OCI-LY7 (cell line): ENCODE data around the gene IPP.

ENCODE experiments used
- CTCF ChIP-seq: fragments of 200-600 bp; sonication (generic); conservative IDR thresholded peaks from 2 replicates; pipeline ENCODE4 v1.5.1; 2014; ENCODE audit warnings: mild to moderate bottlenecking, antibody characterized with exemption, low read length, moderate library complexity, mixed read lengths
- EZH2phosphoT487 ChIP-seq: fragments of 200-600 bp; sonication (generic); IDR thresholded peaks from 2 replicates; pipeline ENCODE4 v1.6.1; 2018; ENCODE audit warnings: low read depth, borderline replicate concordance, mild to moderate bottlenecking, mixed run types, antibody characterized with exemption, low read length, moderate library complexity, mixed read lengths

GRCh38 chr1:45669859-45670655 lies 80.4 kb downstream of the IPP start:
- TF ChIP-seq CTCF, result no peak
- no peak for TF ChIP-seq EZH2phosphoT487
